Measurements from ENCODE around the gene DDX47. TPM values are rescaled to one million over a fixed set of nuclear protein-coding genes. Genes with fewer than 3 reads are reported as not detected.

The DDX47 gene
- total and polyA plus RNA-seq, 2 of the 13 experiments (the other 11 are each of a cell fraction or from before 2014, with no cell fraction given) = 48.5 to 78.7 TPM

GRCh38 chr12:12810553-12811021 is 2.6 kb upstream of the DDX47 start (continued):
- TF ChIP-seq, protein P1, sequence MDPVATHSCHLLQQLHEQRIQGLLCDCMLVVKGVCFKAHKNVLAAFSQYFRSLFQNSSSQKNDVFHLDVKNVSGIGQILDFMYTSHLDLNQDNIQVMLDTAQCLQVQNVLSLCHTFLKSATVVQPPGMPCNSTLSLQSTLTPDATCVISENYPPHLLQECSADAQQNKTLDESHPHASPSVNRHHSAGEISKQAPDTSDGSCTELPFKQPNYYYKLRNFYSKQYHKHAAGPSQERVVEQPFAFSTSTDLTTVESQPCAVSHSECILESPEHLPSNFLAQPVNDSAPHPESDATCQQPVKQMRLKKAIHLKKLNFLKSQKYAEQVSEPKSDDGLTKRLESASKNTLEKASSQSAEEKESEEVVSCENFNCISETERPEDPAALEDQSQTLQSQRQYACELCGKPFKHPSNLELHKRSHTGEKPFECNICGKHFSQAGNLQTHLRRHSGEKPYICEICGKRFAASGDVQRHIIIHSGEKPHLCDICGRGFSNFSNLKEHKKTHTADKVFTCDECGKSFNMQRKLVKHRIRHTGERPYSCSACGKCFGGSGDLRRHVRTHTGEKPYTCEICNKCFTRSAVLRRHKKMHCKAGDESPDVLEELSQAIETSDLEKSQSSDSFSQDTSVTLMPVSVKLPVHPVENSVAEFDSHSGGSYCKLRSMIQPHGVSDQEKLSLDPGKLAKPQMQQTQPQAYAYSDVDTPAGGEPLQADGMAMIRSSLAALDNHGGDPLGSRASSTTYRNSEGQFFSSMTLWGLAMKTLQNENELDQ (CRISPR knock-in tag; IDR thresholded peaks at IDR 0.05; ENCODE audit: borderline replicate concordance) = no peak
- TF ChIP-seq SPEN (CRISPR knock-in tag; IDR thresholded peaks at IDR 0.05; ENCODE audit: low read depth) = no peak

DNA sequence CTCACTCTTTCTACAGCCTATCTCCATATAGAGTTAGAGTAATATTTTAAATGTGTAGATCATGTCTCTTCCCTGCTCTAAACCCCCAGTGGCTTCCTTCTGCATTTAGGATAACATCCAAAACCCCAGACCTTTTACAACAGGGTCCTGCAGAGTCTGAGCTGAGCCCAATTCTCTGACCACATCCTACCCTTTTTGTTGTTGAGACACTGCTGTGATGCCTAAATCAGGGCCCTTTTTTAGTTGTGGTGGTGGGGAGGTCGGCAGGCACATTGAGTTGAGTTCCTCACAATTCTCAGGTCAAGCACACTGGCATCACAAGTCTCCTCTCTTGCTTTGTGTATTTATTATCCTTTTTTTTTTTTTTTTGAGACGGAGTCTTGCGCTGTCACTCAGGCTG is 1.8 kb upstream of the DDX47 start:
- CTCF ChIA-PET (ENCODE audit: low intra/inter-chr PET ratio, low total read pairs) = no interaction called here
- peaks cover 31% of the 10 kb centered on the region for H3K79me2 ChIP-seq (ENCODE audit: insufficient read depth, low read length)
- FAIRE-seq (no peak), ATAC-seq (no peak), DNase-seq (ENCODE audit: low spot score) (no peak)
- peaks cover 63% of the 10 kb centered on the region for H3K4me1 ChIP-seq (ENCODE audit: insufficient read depth, low read length)
- H4K20me1 ChIP-seq (ENCODE audit: insufficient read depth, low read length) = no peaks in the 10 kb centered on the region
- H3K36me3 ChIP-seq (replicated peaks in 1 of 2; ENCODE audit: control insufficient read depth in 1 of 2, insufficient read depth in 2 of 2, low read length in 2 of 2) = peaks cover 0 to 8% of the 10 kb centered on the region in 2 experiments; a peak in 1 of 5 replicates
- no peak overlapping the region for H3K4me3 ChIP-seq (replicated peaks in 1 of 3; ENCODE audit: insufficient read depth in 1 of 3, low read depth in 2 of 3, low read length in 3 of 3)
- H3K9me3 ChIP-seq (ENCODE audit: low read length) = no peaks in the 10 kb centered on the region
- intact Hi-C loops (cut with micrococcal nuclease; ENCODE audit: unreplicated experiment) (no loop called here), in situ Hi-C loops (cut with HindIII; ENCODE audit: extremely low pct_ligation_motif_present, low pct_unique_long_range_greater_than_20kb) (no loop called here)
- peaks cover 0 to 6% of the 10 kb centered on the region in 2 experiments; a peak in 2 of 5 replicates for H3K27me3 ChIP-seq (ENCODE audit: control insufficient read depth in 1 of 2, insufficient read depth in 2 of 2, low read length in 2 of 2)
- POLR2A ChIA-PET = no interaction called here
- H3K9ac ChIP-seq (ENCODE audit: insufficient read depth, low read depth, low read length) = no peak overlapping the region
- 55% methylated on average over 3 of the region's 3 CpGs for WGBS (ENCODE audit: low lambda C conversion rate)
- H3K4me2 ChIP-seq (ENCODE audit: low read depth, low read length) = no peak overlapping the region
- TF ChIP-seq RFX1 (IDR thresholded peaks at IDR 0.05) (no peak), CENPX (CRISPR knock-in tag; IDR thresholded peaks at IDR 0.05) (no peak), ZNF12 (CRISPR knock-in tag; IDR thresholded peaks at IDR 0.05) (no peak), ZNF136 (CRISPR knock-in tag; IDR thresholded peaks at IDR 0.05; ENCODE audit: low read depth) (no peak)
- TF ChIP-seq, protein P2, sequence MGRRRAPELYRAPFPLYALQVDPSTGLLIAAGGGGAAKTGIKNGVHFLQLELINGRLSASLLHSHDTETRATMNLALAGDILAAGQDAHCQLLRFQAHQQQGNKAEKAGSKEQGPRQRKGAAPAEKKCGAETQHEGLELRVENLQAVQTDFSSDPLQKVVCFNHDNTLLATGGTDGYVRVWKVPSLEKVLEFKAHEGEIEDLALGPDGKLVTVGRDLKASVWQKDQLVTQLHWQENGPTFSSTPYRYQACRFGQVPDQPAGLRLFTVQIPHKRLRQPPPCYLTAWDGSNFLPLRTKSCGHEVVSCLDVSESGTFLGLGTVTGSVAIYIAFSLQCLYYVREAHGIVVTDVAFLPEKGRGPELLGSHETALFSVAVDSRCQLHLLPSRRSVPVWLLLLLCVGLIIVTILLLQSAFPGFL (CRISPR knock-in tag; IDR thresholded peaks at IDR 0.05) = no peak
- TF ChIP-seq, protein P3, sequence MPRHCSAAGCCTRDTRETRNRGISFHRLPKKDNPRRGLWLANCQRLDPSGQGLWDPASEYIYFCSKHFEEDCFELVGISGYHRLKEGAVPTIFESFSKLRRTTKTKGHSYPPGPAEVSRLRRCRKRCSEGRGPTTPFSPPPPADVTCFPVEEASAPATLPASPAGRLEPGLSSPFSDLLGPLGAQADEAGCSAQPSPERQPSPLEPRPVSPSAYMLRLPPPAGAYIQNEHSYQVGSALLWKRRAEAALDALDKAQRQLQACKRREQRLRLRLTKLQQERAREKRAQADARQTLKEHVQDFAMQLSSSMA (CRISPR knock-in tag; IDR thresholded peaks at IDR 0.05) = no peak
- no peak overlapping the region for H3K27ac ChIP-seq (ENCODE audit: extremely low read length, insufficient read depth, low read length)
- no peak overlapping the region for H2AFZ ChIP-seq (ENCODE audit: low read length)
- BruUV-seq (replicated peaks) = no TSS peak

Measured in HepG2 (cell line).